GM12872 (cell line): Measurements from ENCODE around the gene PHLDB1.

Experiments
- CTCF ChIP-seq: IDR thresholded peaks from 3 replicates; pipeline ENCODE4 v1.5.1; 2011; ENCODE audit warnings: low read depth, mild to moderate bottlenecking, low read length, moderate library complexity; ENCODE audit not compliant: insufficient read depth

The PHLDB1 gene

GRCh38 chr11:118572981-118573550, 34.3 kb upstream of the PHLDB1 start:
- no peak for TF ChIP-seq CTCF

- no peak for TF ChIP-seq CTCF
Measured at GRCh38 chr11:118574636-118575035, 32.8 kb upstream of the PHLDB1 start.

GRCh38 chr11:118581057-118581456, 26.4 kb upstream of the PHLDB1 start:
- TF ChIP-seq CTCF, result no peak

GRCh38 chr11:118587952-118588351, 19.5 kb upstream of the PHLDB1 start:
- no peak for TF ChIP-seq CTCF

GRCh38 chr11:118592616-118593367, 14.6 kb upstream of the PHLDB1 start:
- no peak for TF ChIP-seq CTCF

- peak; percentile 43; the same call in 2 of the 3 replicates for TF ChIP-seq CTCF
Measured at GRCh38 chr11:118594984-118595383, 12.4 kb upstream of the PHLDB1 start.

GRCh38 chr11:118596224-118597146, 10.9 kb upstream of the PHLDB1 start:
- TF ChIP-seq CTCF, result no peak
